ENCODE measurements around the gene SEZ6L. TPM values are rescaled to one million over a fixed set of nuclear protein-coding genes. Genes with fewer than 3 reads are reported as not detected.

Gene SEZ6L
- total RNA-seq, 1 donor from 2014 or later: 2.3 TPM

- Mint-ChIP-seq H3K27ac (ENCODE audit: unreplicated experiment) (no peak overlapping the region), H3K4me1 (ENCODE audit: low read depth, unreplicated experiment) (no peaks in the 10 kb centered on the region), H3K4me3 (ENCODE audit: unreplicated experiment) (no peak overlapping the region), H3K27me3 (ENCODE audit: low read depth, unreplicated experiment) (peaks cover 61% of the 10 kb centered on the region), H3K36me3 (ENCODE audit: low read depth, unreplicated experiment) (no peaks in the 10 kb centered on the region), H3K9me3 (ENCODE audit: unreplicated experiment) (no peaks in the 10 kb centered on the region)
- Histone ChIP-seq H4K20me1 (ENCODE audit: insufficient read depth, low read length) (no peaks in the 10 kb centered on the region), H3K4me1 (ENCODE audit: insufficient read depth, low read length) (no peaks in the 10 kb centered on the region), H3K79me2 (ENCODE audit: insufficient read depth, low read length) (no peaks in the 10 kb centered on the region), H3K9me3 (ENCODE audit: insufficient read depth, low read depth, low read length) (no peaks in the 10 kb centered on the region), H3K27me3 (ENCODE audit: insufficient read depth, low read length) (no peaks in the 10 kb centered on the region), H3K4me2 (ENCODE audit: low read length) (no peak overlapping the region), H2AFZ (ENCODE audit: low read depth, low read length) (no peak overlapping the region), H3K27ac (ENCODE audit: low read depth, low read length) (no peak overlapping the region), H3K36me3 (ENCODE audit: insufficient read depth, low read length) (no peaks in the 10 kb centered on the region), H3K9ac (ENCODE audit: low read length) (no peak overlapping the region), H3K4me3 (ENCODE audit: insufficient read depth, low read depth, low read length) (no peak overlapping the region)
- no peak for TF ChIP-seq EZH2 (IDR thresholded peaks at IDR 0.05; ENCODE audit: insufficient read depth, low read length)
- TF ChIP-seq, protein P1, sequence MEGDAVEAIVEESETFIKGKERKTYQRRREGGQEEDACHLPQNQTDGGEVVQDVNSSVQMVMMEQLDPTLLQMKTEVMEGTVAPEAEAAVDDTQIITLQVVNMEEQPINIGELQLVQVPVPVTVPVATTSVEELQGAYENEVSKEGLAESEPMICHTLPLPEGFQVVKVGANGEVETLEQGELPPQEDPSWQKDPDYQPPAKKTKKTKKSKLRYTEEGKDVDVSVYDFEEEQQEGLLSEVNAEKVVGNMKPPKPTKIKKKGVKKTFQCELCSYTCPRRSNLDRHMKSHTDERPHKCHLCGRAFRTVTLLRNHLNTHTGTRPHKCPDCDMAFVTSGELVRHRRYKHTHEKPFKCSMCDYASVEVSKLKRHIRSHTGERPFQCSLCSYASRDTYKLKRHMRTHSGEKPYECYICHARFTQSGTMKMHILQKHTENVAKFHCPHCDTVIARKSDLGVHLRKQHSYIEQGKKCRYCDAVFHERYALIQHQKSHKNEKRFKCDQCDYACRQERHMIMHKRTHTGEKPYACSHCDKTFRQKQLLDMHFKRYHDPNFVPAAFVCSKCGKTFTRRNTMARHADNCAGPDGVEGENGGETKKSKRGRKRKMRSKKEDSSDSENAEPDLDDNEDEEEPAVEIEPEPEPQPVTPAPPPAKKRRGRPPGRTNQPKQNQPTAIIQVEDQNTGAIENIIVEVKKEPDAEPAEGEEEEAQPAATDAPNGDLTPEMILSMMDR (IDR thresholded peaks at IDR 0.05; ENCODE audit: insufficient read depth, low read depth, low read length): no peak
- no peak for FAIRE-seq
- no peak for DNase-seq (ENCODE audit: low read depth)
Observed at GRCh38 chr22:26269572-26269971, 100.3 kb downstream of the SEZ6L start.

GRCh38 chr22:26271427-26271826 lies 102.2 kb downstream of the SEZ6L start:
- Histone ChIP-seq H3K4me2 (ENCODE audit: low read length) (no peak overlapping the region), H3K79me2 (ENCODE audit: insufficient read depth, low read length) (no peaks in the 10 kb centered on the region), H3K9ac (ENCODE audit: low read length) (no peak overlapping the region), H3K27ac (ENCODE audit: low read depth, low read length) (no peak overlapping the region), H3K9me3 (ENCODE audit: insufficient read depth, low read depth, low read length) (no peaks in the 10 kb centered on the region), H3K4me3 (ENCODE audit: insufficient read depth, low read depth, low read length) (no peak overlapping the region), H4K20me1 (ENCODE audit: insufficient read depth, low read length) (no peaks in the 10 kb centered on the region), H2AFZ (ENCODE audit: low read depth, low read length) (no peak overlapping the region), H3K4me1 (ENCODE audit: insufficient read depth, low read length) (no peaks in the 10 kb centered on the region), H3K27me3 (ENCODE audit: insufficient read depth, low read length) (no peaks in the 10 kb centered on the region), H3K36me3 (ENCODE audit: insufficient read depth, low read length) (no peaks in the 10 kb centered on the region)
- Mint-ChIP-seq H3K4me3 (ENCODE audit: unreplicated experiment) (no peak overlapping the region), H3K4me1 (ENCODE audit: low read depth, unreplicated experiment) (no peaks in the 10 kb centered on the region), H3K36me3 (ENCODE audit: low read depth, unreplicated experiment) (no peaks in the 10 kb centered on the region), H3K27ac (ENCODE audit: unreplicated experiment) (no peak overlapping the region), H3K27me3 (ENCODE audit: low read depth, unreplicated experiment) (peaks cover 54% of the 10 kb centered on the region), H3K9me3 (ENCODE audit: unreplicated experiment) (peaks cover 1% of the 10 kb centered on the region)
- no peak for DNase-seq (ENCODE audit: low read depth)
- no peak for TF ChIP-seq EZH2 (IDR thresholded peaks at IDR 0.05; ENCODE audit: insufficient read depth, low read length)
- TF ChIP-seq, protein P1 (IDR thresholded peaks at IDR 0.05; ENCODE audit: insufficient read depth, low read depth, low read length): no peak
- FAIRE-seq: no peak

DNA sequence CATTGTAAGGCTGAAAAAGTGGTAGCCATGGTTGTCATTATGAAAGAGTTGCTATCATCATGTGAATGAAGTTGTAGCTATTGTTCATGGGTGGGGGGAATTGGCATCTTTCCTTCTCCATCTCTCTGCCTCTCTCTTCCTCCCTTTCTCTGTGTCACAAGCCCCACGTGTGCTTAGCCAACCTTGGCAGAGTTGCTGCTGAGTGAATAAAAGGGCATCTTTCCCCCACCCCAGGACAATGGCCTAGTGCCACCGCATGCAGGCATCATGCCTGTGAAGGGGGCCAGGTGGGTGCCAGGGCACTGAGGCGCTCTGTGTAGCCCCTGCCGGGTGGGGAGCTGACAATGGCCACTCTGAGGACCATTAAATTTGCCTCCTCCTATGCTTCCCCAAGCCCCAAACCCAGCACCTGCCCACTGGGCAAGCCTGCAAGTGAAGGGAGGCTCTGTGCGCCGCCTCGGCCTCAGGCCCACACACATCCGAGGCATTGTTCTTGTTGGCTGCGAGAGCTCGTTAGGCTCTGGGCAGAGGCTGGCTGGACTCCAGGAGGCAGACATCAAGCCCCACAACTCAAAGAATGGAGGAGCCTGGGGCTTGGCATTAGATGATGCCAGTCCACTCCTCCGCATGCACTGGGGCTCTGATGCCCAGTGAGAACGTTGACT lies 103.9 kb downstream of the SEZ6L start:
- no peaks in the 10 kb centered on the region for H3K36me3 ChIP-seq (ENCODE audit: insufficient read depth, low read length)
- Mint-ChIP-seq H3K9me3 (ENCODE audit: unreplicated experiment) (peaks cover 1% of the 10 kb centered on the region), H3K27me3 (ENCODE audit: low read depth, unreplicated experiment) (peaks cover 59% of the 10 kb centered on the region), H3K4me1 (ENCODE audit: low read depth, unreplicated experiment) (no peaks in the 10 kb centered on the region), H3K36me3 (ENCODE audit: low read depth, unreplicated experiment) (no peaks in the 10 kb centered on the region), H3K4me3 (ENCODE audit: unreplicated experiment) (no peak overlapping the region), H3K27ac (ENCODE audit: unreplicated experiment) (no peak overlapping the region)
- peaks cover 3% of the 10 kb centered on the region for H3K27me3 ChIP-seq (ENCODE audit: insufficient read depth, low read length)
- no peaks in the 10 kb centered on the region for H3K9me3 ChIP-seq (ENCODE audit: insufficient read depth, low read depth, low read length)
- no peak overlapping the region for H3K27ac ChIP-seq (ENCODE audit: low read depth, low read length)
- no peaks in the 10 kb centered on the region for H3K4me1 ChIP-seq (ENCODE audit: insufficient read depth, low read length)
- DNase-seq (ENCODE audit: low read depth): no peak
- no peaks in the 10 kb centered on the region for H4K20me1 ChIP-seq (ENCODE audit: insufficient read depth, low read length)
- FAIRE-seq: no peak
- no peak overlapping the region for H2AFZ ChIP-seq (ENCODE audit: low read depth, low read length)
- no peak overlapping the region for H3K4me3 ChIP-seq (ENCODE audit: insufficient read depth, low read depth, low read length)
- TF ChIP-seq, protein P1 (IDR thresholded peaks at IDR 0.05; ENCODE audit: insufficient read depth, low read depth, low read length): no peak
- TF ChIP-seq EZH2 (IDR thresholded peaks at IDR 0.05; ENCODE audit: insufficient read depth, low read length): no peak
- no peaks in the 10 kb centered on the region for H3K79me2 ChIP-seq (ENCODE audit: insufficient read depth, low read length)
- H3K4me2 ChIP-seq (ENCODE audit: low read length): no peak overlapping the region
- H3K9ac ChIP-seq (ENCODE audit: low read length): no peak overlapping the region
